HepG2 (cell line): Measurements from ENCODE around the gene GATAD2B. TPM values are rescaled to one million over a fixed set of nuclear protein-coding genes. Genes with fewer than 3 reads are reported as not detected.
A peak's percentile ranks its signal among the peaks of the same experiment; 100 is the strongest.

Experiments
- ARNT2 ChIP-seq: sonication (generic); formaldehyde crosslinking; IDR thresholded peaks from 2 replicates; pipeline ENCODE4 v1.8.0; 2022; ENCODE audit warnings: mild to moderate bottlenecking, low read depth, missing genetic modification reagents, moderate library complexity
- GPN1 ChIP-seq: sonication (generic); formaldehyde crosslinking; IDR thresholded peaks from 2 replicates; pipeline ENCODE4 v1.5.1; 2020; ENCODE audit warnings: missing genetic modification reagents, borderline replicate concordance
- PCBP1 ChIP-seq: fragments of 200-400 bp; formaldehyde crosslinking; IDR thresholded peaks from 2 replicates; pipeline ENCODE4 v1.6.1; 2017; ENCODE audit warnings: mild to moderate bottlenecking, low read depth, low read length, borderline replicate concordance
- SOX5 ChIP-seq: IDR thresholded peaks from 2 replicates; pipeline ENCODE4 v1.6.1; 2016; ENCODE audit warnings: borderline replicate concordance
- SP2 ChIP-seq: sonication (generic); formaldehyde crosslinking; IDR thresholded peaks from 2 replicates; pipeline ENCODE4 v1.5.1; 2020; ENCODE audit warnings: mild to moderate bottlenecking, missing genetic modification reagents
- ZNF180 ChIP-seq: sonication (generic); formaldehyde crosslinking; IDR thresholded peaks from 2 replicates; pipeline ENCODE4 v1.4.0; 2020; ENCODE audit warnings: low read depth, missing genetic modification reagents, borderline replicate concordance
- ZNF552 ChIP-seq: sonication (generic); formaldehyde crosslinking; IDR thresholded peaks from 2 replicates; pipeline ENCODE4 v1.9.0; 2022; ENCODE audit warnings: missing genetic modification reagents, mild to moderate bottlenecking, borderline replicate concordance
- ZNF660 ChIP-seq: sonication (generic); formaldehyde crosslinking; IDR thresholded peaks from 2 replicates; pipeline ENCODE4 v1.5.1; 2020; ENCODE audit warnings: mild to moderate bottlenecking, low read depth, missing genetic modification reagents, borderline replicate concordance
- ZNF678 ChIP-seq: sonication (generic); formaldehyde crosslinking; IDR thresholded peaks from 2 replicates; pipeline ENCODE4 v1.4.0; 2020; ENCODE audit warnings: mild to moderate bottlenecking, missing genetic modification reagents
- polyA plus RNA-seq, 8 experiments: library from polyadenylated mRNA; depleted of rRNA in 3 of 8; stranded (reverse) in 7 of 8; unstranded in 1 of 8; fragments of >200 nt; fragmentation: Illumina TruSeq in 4 of 8; extraction: Trizol in 4 of 8; gene quantifications; 2 replicates each; pipeline versions ENCODE4 v1.2.1 to v1.2.3, GENCODE V29; 2011 to 2016; ENCODE audit warnings: low read depth in 4 of 8, missing spikeins in 1 of 8, mixed read lengths in 1 of 8; ENCODE audit not compliant: insufficient read depth in 1 of 8
- total RNA-seq, 5 experiments: library from RNA; depleted of rRNA; stranded (reverse); fragments of >200 nt; fragmentation: Illumina TruSeq; extraction: Trizol; gene quantifications; 2 replicates each; pipeline ENCODE4 v1.2.3, GENCODE V29; 2016; ENCODE audit warnings: low read depth in 1 of 5
- TF ChIP-seq, protein P1 (sequence below): sonication (generic); formaldehyde crosslinking; IDR thresholded peaks from 2 replicates; pipeline ENCODE4 v1.8.1; 2023; ENCODE audit warnings: missing genetic modification reagents, mild to moderate bottlenecking, borderline replicate concordance
- TF ChIP-seq, protein P2 (sequence below): sonication (generic); formaldehyde crosslinking; IDR thresholded peaks from 2 replicates; pipeline ENCODE4 v1.5.0; 2020; ENCODE audit warnings: mild to moderate bottlenecking, missing genetic modification reagents, moderate library complexity
- TF ChIP-seq, protein P3 (sequence below): sonication (generic); formaldehyde crosslinking; IDR thresholded peaks from 2 replicates; pipeline ENCODE4 v1.4.0; 2020; ENCODE audit warnings: missing genetic modification reagents, borderline replicate concordance

GATAD2B gene
- total and polyA plus RNA-seq, 2 of the 13 experiments (the other 11 are each of a cell fraction or from before 2014, with no cell fraction given) = 3.2 to 5.2 TPM

DNA sequence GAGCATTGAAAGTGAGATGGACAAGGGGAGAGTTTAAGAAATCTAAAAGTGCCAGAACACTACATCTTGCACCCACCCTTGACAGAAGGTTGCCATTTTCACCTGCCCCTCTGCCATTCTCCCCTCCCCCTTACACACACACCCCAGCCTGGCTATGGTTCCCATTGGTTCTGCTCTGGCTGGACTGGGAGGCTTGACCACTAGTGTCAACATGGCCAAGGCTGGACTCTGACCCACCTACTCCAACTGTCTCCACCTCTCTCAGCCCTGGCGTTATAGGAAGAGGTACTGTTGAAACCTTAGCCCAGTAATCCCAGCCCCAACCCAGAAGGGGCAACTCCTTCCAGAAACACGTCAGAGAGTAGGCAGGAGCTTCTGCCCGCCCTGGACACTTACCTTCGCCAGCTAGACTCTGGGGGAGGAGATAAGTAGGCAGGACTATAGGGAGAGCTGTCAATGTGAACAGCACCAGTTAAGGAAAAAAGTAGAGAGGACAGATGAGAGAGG, 31.1 kb upstream of the GATAD2B start (continued):
- TF ChIP-seq, protein P1, sequence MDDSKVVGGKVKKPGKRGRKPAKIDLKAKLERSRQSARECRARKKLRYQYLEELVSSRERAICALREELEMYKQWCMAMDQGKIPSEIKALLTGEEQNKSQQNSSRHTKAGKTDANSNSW (CRISPR knock-in tag) = no peak
- TF ChIP-seq SP2 (no peak; the same call in 1 of the 2 replicates), PCBP1 (no peak), GPN1 (no peak), SOX5 (peak; percentile 54), ZNF678 (no peak), ZNF180 (CRISPR knock-in tag) (no peak), ZNF552 (no peak), ZNF660 (CRISPR knock-in tag) (no peak), ARNT2 (CRISPR knock-in tag) (no peak)
- TF ChIP-seq, protein P2, sequence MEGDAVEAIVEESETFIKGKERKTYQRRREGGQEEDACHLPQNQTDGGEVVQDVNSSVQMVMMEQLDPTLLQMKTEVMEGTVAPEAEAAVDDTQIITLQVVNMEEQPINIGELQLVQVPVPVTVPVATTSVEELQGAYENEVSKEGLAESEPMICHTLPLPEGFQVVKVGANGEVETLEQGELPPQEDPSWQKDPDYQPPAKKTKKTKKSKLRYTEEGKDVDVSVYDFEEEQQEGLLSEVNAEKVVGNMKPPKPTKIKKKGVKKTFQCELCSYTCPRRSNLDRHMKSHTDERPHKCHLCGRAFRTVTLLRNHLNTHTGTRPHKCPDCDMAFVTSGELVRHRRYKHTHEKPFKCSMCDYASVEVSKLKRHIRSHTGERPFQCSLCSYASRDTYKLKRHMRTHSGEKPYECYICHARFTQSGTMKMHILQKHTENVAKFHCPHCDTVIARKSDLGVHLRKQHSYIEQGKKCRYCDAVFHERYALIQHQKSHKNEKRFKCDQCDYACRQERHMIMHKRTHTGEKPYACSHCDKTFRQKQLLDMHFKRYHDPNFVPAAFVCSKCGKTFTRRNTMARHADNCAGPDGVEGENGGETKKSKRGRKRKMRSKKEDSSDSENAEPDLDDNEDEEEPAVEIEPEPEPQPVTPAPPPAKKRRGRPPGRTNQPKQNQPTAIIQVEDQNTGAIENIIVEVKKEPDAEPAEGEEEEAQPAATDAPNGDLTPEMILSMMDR = no peak
- TF ChIP-seq, protein P3, sequence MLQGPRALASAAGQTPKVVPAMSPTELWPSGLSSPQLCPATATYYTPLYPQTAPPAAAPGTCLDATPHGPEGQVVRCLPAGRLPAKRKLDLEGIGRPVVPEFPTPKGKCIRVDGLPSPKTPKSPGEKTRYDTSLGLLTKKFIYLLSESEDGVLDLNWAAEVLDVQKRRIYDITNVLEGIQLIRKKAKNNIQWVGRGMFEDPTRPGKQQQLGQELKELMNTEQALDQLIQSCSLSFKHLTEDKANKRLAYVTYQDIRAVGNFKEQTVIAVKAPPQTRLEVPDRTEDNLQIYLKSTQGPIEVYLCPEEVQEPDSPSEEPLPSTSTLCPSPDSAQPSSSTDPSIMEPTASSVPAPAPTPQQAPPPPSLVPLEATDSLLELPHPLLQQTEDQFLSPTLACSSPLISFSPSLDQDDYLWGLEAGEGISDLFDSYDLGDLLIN (CRISPR knock-in tag) = no peak
